SK-N-DZ (cell line): Measurements from ENCODE around the gene MDK.

Experiments
- DNase-seq: peaks from one replicate; pipeline ENCODE4 v3.0.0-alpha.2; 2015; ENCODE audit warnings: low spot score

Gene MDK

GRCh38 chr11:46397526-46397925 is 16.1 kb downstream of the MDK start:
- DNase-seq, result no peak

- no peak for DNase-seq
Observed at GRCh38 chr11:46402957-46403902, 21.8 kb downstream of the MDK start.

DNA sequence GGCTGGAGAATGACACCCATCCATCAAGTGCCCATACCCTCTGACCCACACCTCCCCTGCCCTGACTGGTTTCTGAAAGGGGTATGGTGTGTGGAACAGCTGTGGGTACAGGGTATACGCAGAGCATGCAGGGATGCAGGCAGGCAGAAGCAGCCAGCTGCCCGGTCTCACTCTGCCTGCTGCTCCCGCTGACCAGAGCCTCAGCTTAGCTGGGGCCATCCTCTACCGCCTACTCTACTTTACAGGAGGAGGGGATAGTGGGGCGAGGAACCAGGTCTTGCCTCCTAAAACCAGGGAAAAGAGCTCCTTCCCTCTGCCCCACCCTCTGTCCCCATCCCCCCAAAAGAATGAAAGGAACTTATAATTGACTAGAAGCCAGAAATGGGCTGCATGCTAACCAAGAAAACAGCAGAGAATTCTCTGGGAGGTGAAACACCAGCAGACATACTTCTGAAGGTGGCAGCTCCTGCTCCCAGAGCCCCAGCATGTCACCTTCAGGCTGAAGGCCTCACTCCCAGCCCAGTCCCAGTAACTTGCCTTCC is 23.1 kb downstream of the MDK start:
- no peak for DNase-seq

DNA sequence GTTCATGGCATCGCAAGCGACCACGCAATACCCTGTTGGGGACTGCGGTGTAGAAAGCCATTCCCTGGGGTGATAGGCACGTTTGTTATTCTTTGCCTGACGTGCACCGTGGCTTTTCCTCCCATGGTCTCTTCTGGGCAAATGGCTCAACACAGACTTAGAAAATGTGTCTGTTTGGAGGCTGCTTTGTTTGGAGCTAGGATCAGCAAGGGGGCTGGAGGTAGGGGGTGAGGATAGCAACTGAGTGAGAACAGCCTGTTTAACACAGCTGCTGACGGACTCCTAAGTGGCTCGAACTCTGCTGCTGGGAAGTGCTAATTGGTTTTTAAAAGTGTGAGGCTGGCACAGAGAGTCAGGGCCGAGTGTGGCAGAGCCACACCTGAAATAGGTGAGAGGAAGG is 26.2 kb downstream of the MDK start:
- DNase-seq, result no peak

- DNase-seq, result no peak
Observed at GRCh38 chr11:46408407-46408986, 27.0 kb downstream of the MDK start.

DNA sequence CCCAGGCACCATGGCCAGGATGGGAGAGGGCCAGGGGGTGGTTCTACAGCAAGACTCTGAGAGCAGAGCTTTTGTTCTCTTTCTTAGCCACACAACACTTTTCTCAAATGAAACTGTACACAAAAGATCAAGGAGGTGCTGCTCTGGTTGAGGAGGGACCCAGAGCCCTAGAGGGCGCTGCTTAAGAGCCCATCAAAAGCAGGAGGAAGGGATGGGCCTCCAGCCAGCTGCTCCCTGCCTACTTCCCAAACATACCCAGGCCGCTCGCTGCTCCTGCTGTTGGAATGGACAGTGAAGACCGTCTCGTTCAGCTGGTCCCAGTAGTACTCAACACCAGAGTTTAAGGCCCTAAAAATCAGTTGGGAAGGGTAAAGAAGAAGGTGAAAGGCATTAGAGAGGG is 28.6 kb downstream of the MDK start:
- no peak for DNase-seq

- DNase-seq, result no peak
Observed at GRCh38 chr11:46413760-46414465, 32.4 kb downstream of the MDK start.

GRCh38 chr11:46414466-46414796 is 33.0 kb downstream of the MDK start:
- DNase-seq, result no peak

GRCh38 chr11:46414879-46415278 is 33.4 kb downstream of the MDK start:
- no peak for DNase-seq

DNA sequence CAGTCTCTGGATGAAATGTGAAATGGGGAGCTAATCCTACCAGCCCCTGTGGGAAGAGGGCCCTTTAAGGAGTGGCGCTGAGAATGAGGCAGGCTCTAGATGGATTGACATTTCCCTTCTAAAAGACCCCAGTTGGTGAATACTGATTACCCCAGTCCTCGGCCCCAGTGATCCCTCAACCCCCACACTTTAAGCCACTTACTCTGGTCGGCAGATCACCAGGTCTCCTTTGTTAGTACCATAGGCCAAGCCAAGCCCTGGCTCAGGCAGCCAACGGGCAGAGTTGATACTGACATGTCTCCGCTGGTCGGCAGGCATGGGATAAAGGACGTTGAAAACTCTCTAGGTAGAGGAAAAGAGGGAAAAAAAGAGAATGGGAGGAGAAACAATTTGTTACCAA is 36.2 kb downstream of the MDK start:
- DNase-seq, result no peak

DNA sequence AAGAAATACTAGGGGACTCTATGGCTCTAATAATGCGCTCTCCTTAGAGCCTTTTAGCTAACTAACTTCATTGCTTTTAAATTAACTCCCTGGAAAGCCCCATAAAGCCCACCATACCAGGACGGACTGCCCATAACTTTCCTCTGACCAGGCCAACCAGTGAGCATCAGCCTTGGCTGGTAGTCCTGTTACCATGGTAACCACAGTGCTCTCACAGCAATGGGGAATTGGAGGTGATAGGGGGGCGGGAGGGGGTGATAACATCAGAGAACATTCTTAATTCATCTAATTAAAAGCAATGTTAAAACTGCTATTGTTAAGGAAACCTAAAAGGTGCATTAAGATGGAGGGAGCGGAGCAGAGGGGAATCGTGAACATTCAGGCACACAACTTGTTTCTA is 37.3 kb downstream of the MDK start:
- no peak for DNase-seq

GRCh38 chr11:46420513-46420912 is 39.0 kb downstream of the MDK start:
- DNase-seq, result no peak

DNA sequence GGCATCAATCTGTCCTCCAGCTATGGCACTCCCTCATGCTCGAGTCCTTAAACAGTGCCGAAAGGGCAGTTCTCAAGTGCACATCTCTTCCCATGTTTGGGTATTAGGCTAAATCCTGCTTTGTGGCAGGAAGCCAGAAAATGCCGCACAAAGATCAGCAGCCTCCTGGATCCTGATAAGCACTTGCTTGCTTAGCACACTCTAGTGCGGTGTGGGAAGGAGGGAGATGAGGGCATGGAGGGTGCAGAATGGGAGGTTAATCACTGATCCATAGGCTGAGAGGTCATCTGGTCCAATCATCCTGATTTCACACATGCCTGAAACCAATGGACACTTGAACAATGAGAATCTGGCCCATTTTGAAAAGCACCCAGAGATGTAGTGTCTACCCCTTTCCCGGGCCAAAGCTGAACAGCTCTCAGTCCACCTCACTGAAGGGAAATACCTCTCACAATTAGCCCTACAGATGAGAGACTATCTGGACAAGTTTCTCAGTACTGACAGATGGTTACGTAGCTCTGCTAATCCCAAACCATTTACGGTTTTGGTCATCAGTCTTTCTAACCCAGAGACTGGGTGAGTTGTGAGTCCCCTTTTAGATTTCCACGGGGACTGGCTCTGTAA is 39.9 kb downstream of the MDK start:
- no peak for DNase-seq

DNA sequence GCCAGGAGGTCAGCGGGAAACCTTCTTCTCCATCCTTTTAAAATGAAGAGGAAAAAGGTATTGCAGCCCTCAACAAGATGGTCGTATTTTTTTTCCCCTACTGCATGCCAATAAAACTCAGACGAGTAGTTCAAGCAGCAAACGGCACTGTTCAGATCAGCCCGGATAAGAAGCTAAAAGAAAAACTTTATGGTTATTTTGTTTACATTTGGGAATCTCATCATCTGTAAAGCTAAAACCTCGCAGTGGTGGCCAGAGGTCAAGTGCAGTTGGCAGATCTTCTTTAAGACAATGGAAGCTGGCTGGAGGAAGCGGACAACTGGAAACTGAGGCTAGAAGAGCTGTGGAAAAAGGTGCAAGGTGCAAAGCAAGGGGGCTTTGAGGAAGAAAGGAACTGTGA is 41.1 kb downstream of the MDK start:
- no peak for DNase-seq

- DNase-seq, result no peak
Observed at GRCh38 chr11:46426233-46426991, 44.9 kb downstream of the MDK start.

DNA sequence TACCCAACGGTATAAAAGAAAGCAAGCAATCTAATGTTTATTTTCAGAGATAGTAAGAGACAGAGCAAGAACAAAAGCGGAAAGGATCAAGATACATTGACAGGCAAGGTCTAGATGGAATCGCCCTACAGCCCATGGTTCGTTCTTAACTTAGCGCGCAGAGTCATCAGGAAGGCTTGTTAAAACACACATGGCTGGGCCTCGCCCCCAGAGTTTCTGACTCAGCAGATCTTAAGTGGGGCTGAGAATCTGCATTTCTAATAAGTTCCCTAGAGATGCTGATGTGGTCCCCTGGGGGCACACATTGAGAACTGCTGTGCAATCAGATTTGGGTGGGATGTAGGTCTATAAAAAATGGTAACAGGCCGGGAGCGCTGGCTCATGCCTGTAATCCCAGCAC is 45.9 kb downstream of the MDK start:
- DNase-seq, result no peak

DNA sequence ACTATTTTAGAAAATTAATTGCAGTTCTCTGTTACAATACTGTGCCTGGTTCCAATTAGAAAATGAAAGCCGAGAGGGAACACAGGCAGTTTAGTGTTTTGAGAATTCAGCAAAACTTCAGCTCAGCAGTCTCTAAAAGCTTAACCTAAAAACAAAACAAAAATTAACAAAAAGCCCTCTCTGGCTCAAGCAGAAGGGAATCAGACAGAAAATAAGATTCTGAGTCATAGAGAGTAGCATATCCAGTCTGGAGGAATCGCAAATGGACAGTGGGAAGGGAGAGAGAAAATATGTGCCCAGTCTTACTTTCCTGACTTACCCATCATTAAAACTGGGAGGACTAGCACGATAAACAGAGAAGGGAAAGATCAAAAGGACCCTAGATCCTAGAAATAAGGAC is 48.2 kb downstream of the MDK start:
- no peak for DNase-seq

- no peak for DNase-seq
Observed at GRCh38 chr11:46431211-46431610, 49.7 kb downstream of the MDK start.
